HCT116 (cell line): ENCODE data around the gene PPIF. TPM values are rescaled to one million over a fixed set of nuclear protein-coding genes. Genes with fewer than 3 reads are reported as not detected.

Source experiments
- ATAC-seq: fragments of 200-7000 bp; cut with Tn5 transposase; 2 replicates; pipeline ENCODE4 v1.9.1; 2020; ENCODE audit warnings: mild to moderate bottlenecking, moderate library complexity
- BruUV-seq: library from RNA; stranded (reverse); fragments of 400-500 nt; replicated peaks from 2 replicates; lab custom pipeline; 2021; lab: Mats Ljungman, UMichigan
- CTCF ChIA-PET: fragments of 300-600 bp; sonication (Branson Sonifier 250); formaldehyde crosslinking; loops from one replicate; lab custom pipeline; 2021; ENCODE audit warnings: antibody characterized with exemption; lab: Charles Lee
- POLR2A ChIA-PET: fragments of 300-600, 350-600 bp; sonication (Branson Sonifier 250); formaldehyde crosslinking; loops from one replicate; lab custom pipeline; 2021; ENCODE audit warnings: antibody characterized with exemption; lab: Charles Lee
- RAD21 ChIA-PET, 2 experiments: fragments of 300-600 bp; sonication (Branson Sonifier 250); formaldehyde crosslinking; loops; one replicate each; lab custom pipeline; 2023; ENCODE audit warnings: low total read pairs in 2 of 2; ENCODE audit not compliant: uncharacterized antibody in 2 of 2, unreplicated experiment in 2 of 2, low non-redundant PET in 1 of 2; lab: Charles Lee
- DNase-seq: peaks from one replicate; pipeline ENCODE4 v3.0.0-alpha.2; 2010; ENCODE audit warnings: low read depth, low spot score
- H2AFZ ChIP-seq: fragments of 200-600 bp; shearing (Covaris generic), sonication (generic); 2 replicates; pipeline ENCODE4 v1.6.1; 2017; ENCODE audit warnings: low read depth, mixed run types, mixed read lengths, antibody characterized with exemption, low read length; ENCODE audit not compliant: poor library complexity, severe bottlenecking
- H3K27ac ChIP-seq: 2 replicates; pipeline ENCODE4 v1.5.1; 2012; ENCODE audit warnings: low read depth, low read length
- H3K27me3 ChIP-seq: fragments of 200-600 bp; sonication (generic); 2 replicates; pipeline ENCODE4 v1.6.1; 2016; ENCODE audit warnings: mixed run types, low read length, mixed read lengths; ENCODE audit not compliant: insufficient read depth
- H3K36me3 ChIP-seq, 2 experiments: fragments of 200-500 bp in 1 of 2; fragments of 200-600 bp in 1 of 2; sonication (Bioruptor generic) in 1 of 2; sonication (generic) in 1 of 2; 2 replicates each; pipeline versions ENCODE4 v1.5.1 to v1.6.1; 2014 to 2016; ENCODE audit warnings: low read length in 2 of 2, inconsistent platforms in 1 of 2, mixed read lengths in 1 of 2, mixed run types in 1 of 2; ENCODE audit not compliant: insufficient read depth in 2 of 2, control insufficient read depth in 1 of 2
- H3K4me1 ChIP-seq, 2 experiments: fragments of 200-600 bp in 1 of 2; sonication (generic) in 1 of 2; 2 replicates each; pipeline versions ENCODE4 v1.5.1 to v1.6.1; 2012 to 2017; ENCODE audit warnings: low read length in 2 of 2, inconsistent platforms in 1 of 2, mild to moderate bottlenecking in 1 of 2, mixed read lengths in 1 of 2, mixed run types in 1 of 2, moderate library complexity in 1 of 2; ENCODE audit not compliant: insufficient read depth in 2 of 2, control insufficient read depth in 1 of 2
- H3K4me2 ChIP-seq: fragments of 200-600 bp; sonication (generic); 2 replicates; pipeline ENCODE4 v1.6.1; 2017; ENCODE audit warnings: mixed run types, low read length, mixed read lengths
- H3K4me3 ChIP-seq, 2 experiments: fragments of 200-600 bp in 1 of 2; sonication (generic) in 1 of 2; replicated peaks in 1 of 2; 2 replicates each; pipeline ENCODE4 v1.5.1; 2011 to 2016; ENCODE audit warnings: low read length in 2 of 2, control low read depth in 1 of 2, low read depth in 1 of 2, mild to moderate bottlenecking in 1 of 2, mixed read lengths in 1 of 2, mixed run types in 1 of 2
- H3K79me2 ChIP-seq: fragments of 200-600 bp; sonication (generic); 2 replicates; pipeline ENCODE4 v1.6.1; 2017; ENCODE audit warnings: mild to moderate bottlenecking, mixed run types, low read length, moderate library complexity, mixed read lengths; ENCODE audit not compliant: insufficient read depth
- H3K9ac ChIP-seq: fragments of 200-600 bp; sonication (generic); 2 replicates; pipeline ENCODE4 v1.6.1; 2016; ENCODE audit warnings: low read length, mixed read lengths
- H3K9me2 ChIP-seq: fragments of 200-600 bp; sonication (generic), shearing (Covaris generic); 2 replicates; pipeline ENCODE4 v1.6.1; 2017; ENCODE audit warnings: mixed run types, mild to moderate bottlenecking, moderate library complexity; ENCODE audit not compliant: insufficient read depth
- H3K9me3 ChIP-seq, 2 experiments: fragments of 200-500 bp in 1 of 2; fragments of 200-600 bp in 1 of 2; sonication (Bioruptor generic) in 1 of 2; sonication (generic) in 1 of 2; 2 replicates each; pipeline ENCODE4 v1.6.1; 2014 to 2017; ENCODE audit warnings: low read length in 2 of 2, mixed read lengths in 2 of 2, inconsistent platforms in 1 of 2, low read depth in 1 of 2, mild to moderate bottlenecking in 1 of 2, mixed run types in 1 of 2, moderate library complexity in 1 of 2; ENCODE audit not compliant: control insufficient read depth in 1 of 2, insufficient read depth in 1 of 2
- H4K20me1 ChIP-seq: fragments of 200-600 bp; sonication (generic), shearing (Covaris generic); 2 replicates; pipeline ENCODE4 v1.6.1; 2017; ENCODE audit warnings: mixed run types, mild to moderate bottlenecking, moderate library complexity; ENCODE audit not compliant: insufficient read depth
- CEBPB ChIP-seq: IDR thresholded peaks from 2 replicates; pipeline ENCODE4 v1.6.1; 2012; ENCODE audit warnings: low read depth
- EZH2 ChIP-seq: fragments of 200-600 bp; sonication (generic); IDR thresholded peaks from 2 replicates; pipeline ENCODE4 v1.6.1; 2017; ENCODE audit warnings: antibody characterized with exemption, mixed run types
- FOSL1 ChIP-seq: IDR thresholded peaks from 2 replicates; pipeline ENCODE4 v1.6.1; 2012; ENCODE audit warnings: low read depth
- RAD21 ChIP-seq: IDR thresholded peaks from 2 replicates; pipeline ENCODE4 v1.6.1; 2012; ENCODE audit warnings: low read depth, mild to moderate bottlenecking
- SIN3A ChIP-seq: IDR thresholded peaks from 2 replicates; pipeline ENCODE4 v1.6.1; 2012; ENCODE audit warnings: low read depth
- SP1 ChIP-seq: IDR thresholded peaks from 2 replicates; pipeline ENCODE4 v1.6.1; 2012; ENCODE audit warnings: low read depth
- SRF ChIP-seq: IDR thresholded peaks from 2 replicates; pipeline ENCODE4 v1.6.1; 2012; ENCODE audit warnings: low read depth
- intact Hi-C: fragments of 100-400 bp; cut with micrococcal nuclease; formaldehyde crosslinking; loops from 2 replicates; pipeline ENCODE4 v1.10.0; 2022
- total RNA-seq: library from RNA; stranded (reverse); gene quantifications from one replicate; pipeline ENCODE4 v1.2.1, GENCODE V29; 2021; ENCODE audit not compliant: unreplicated experiment
- TF ChIP-seq, protein P1 (sequence below), 3 experiments: fragments of 200-600 bp in 1 of 3; sonication (generic) in 1 of 3; IDR thresholded peaks in 2 of 3; conservative IDR thresholded peaks in 1 of 3; 2 replicates each; pipeline ENCODE4 v1.5.1; 2012 to 2017; ENCODE audit warnings: low read depth in 2 of 3, low read length in 2 of 3, antibody characterized with exemption in 1 of 3, borderline replicate concordance in 1 of 3, control low read depth in 1 of 3, mild to moderate bottlenecking in 1 of 3, mixed read lengths in 1 of 3, mixed run types in 1 of 3, moderate library complexity in 1 of 3; ENCODE audit not compliant: insufficient read depth in 1 of 3
- TF ChIP-seq, protein P2 (sequence below): IDR thresholded peaks from 2 replicates; pipeline ENCODE4 v1.6.1; 2012

The PPIF gene
- total RNA-seq, 1 experiment from 2014 or later: 85.0 TPM

DNA sequence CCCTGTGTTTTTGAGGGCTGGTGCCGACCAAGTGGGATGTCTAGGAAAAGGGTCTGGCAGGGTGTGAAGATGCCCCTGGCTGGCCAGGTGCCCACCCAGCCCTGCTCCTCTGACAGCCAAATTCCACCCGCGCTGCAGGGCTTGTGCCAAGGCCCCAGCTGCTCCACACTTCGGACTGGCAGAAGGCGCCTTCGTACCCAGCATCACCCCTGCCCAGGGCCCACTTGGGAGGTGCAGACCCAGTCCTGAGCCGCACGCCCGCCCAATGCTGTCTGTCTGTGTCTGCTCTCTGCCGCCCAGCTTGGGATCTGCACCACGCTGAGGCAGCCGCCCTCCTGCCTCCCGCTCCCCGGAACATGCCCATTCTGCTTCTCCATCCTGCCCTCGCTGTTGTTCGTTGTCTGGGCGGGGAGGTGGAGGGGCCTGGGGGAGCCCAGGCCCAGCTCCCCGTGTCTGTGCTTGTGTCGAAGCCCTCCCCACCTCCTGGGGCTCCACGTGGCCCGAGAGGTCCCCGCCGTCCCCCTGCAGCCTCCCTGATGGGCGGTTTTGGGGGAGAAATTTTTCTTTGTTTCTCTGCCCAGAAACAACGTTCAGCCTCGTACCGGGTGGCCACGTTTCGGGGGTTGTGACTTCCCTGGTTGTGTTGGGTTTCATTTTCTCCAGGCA, 36.9 kb upstream of the PPIF start (continued):
- TF ChIP-seq, protein P1, sequence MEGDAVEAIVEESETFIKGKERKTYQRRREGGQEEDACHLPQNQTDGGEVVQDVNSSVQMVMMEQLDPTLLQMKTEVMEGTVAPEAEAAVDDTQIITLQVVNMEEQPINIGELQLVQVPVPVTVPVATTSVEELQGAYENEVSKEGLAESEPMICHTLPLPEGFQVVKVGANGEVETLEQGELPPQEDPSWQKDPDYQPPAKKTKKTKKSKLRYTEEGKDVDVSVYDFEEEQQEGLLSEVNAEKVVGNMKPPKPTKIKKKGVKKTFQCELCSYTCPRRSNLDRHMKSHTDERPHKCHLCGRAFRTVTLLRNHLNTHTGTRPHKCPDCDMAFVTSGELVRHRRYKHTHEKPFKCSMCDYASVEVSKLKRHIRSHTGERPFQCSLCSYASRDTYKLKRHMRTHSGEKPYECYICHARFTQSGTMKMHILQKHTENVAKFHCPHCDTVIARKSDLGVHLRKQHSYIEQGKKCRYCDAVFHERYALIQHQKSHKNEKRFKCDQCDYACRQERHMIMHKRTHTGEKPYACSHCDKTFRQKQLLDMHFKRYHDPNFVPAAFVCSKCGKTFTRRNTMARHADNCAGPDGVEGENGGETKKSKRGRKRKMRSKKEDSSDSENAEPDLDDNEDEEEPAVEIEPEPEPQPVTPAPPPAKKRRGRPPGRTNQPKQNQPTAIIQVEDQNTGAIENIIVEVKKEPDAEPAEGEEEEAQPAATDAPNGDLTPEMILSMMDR (IDR thresholded peaks at IDR 0.05 in 2 of 3, conservative IDR thresholded peaks at IDR 0.05 in 1 of 3; ENCODE audit: borderline replicate concordance in 1 of 3, insufficient read depth in 1 of 3, low read depth in 2 of 3, low read length in 2 of 3): no peak
- TF ChIP-seq RAD21 (no peak), SP1 (no peak), SIN3A (no peak), FOSL1 (no peak)

DNA sequence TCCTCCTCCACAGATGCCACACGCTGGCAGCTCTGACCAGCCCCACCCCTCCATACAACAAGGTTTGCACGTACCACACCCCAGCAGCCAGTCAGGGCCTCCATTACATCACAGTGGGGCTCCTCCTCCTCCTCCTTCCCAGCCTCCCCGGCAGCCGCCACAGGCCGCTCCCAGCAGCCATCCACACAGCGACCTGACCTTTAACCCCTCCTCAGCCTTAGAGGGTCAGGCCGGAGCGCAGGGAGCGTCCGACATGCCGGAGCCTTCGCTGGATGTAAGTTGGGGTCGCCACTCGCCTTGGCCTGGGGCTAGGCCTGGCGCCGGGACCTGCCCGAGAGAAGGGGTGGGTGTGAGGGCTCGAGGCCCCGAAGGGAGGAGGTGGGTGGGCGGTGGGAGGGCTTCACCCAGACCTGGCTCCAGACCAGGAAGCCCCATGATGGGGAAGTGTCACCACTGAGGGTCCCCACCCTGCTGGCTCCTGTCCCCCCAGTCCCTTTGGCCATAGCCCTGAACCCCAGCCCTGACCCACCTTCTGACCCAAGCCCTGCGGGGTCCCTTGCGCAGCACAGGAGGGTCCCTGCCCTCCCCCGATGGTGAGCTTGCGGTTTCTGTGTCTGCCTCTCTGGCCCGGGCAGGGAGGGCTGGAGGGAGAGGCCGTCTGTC, 36.2 kb upstream of the PPIF start:
- no peak overlapping the region for H3K4me3 ChIP-seq
- DNase-seq: no peak
- TF ChIP-seq EZH2: no peak
- TF ChIP-seq SRF: no peak
- no peak for TF ChIP-seq CEBPB
- TF ChIP-seq, protein P2, sequence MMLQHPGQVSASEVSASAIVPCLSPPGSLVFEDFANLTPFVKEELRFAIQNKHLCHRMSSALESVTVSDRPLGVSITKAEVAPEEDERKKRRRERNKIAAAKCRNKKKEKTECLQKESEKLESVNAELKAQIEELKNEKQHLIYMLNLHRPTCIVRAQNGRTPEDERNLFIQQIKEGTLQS: no peak
- TF ChIP-seq SP1: no peak
- TF ChIP-seq, all 23 proteins: peak for 0
- Histone ChIP-seq H3K9me3 (no peaks in the 10 kb centered on the region), H2AFZ (no peak overlapping the region), H4K20me1 (no peaks in the 10 kb centered on the region), H3K27ac (no peak overlapping the region), H3K9me2 (no peaks in the 10 kb centered on the region), H3K4me2 (no peak overlapping the region), H3K79me2 (no peaks in the 10 kb centered on the region), H3K9ac (no peak overlapping the region), H3K36me3 (peaks cover 0 to 4% of the 10 kb centered on the region in 2 experiments; a peak in 2 of 4 replicates), H3K27me3 (no peaks in the 10 kb centered on the region), H3K4me1 (no peaks in the 10 kb centered on the region)
- intact Hi-C loops: no loop called here
- BruUV-seq: no TSS peak
- ChIA-PET RAD21 (no interaction called here), POLR2A (no interaction called here), CTCF (no interaction called here)
- no peak for ATAC-seq
